Central memory CD8-positive, alpha-beta T cell (primary cell): ENCODE data around the gene PLA2G15.
"Not testable (repeated sequence)": the region's sequence is repeated elsewhere in the genome, so short reads cannot be mapped to it uniquely, and the experiment has no call there.

Source experiments
- ATAC-seq: fragments of 150-1000 bp; cut with Tn5 transposase; replicated peaks from 2 replicates; pipeline ENCODE4 v1.10.0; 2022; ENCODE audit warnings: mild to moderate bottlenecking, moderate FRiP score, moderate number of reproducible peaks; ENCODE audit not compliant: poor library complexity, severe bottlenecking; ENCODE audit errors: extremely low read depth
- DNase-seq, 2 donors: peaks; one replicate each; pipeline ENCODE4 v3.0.0; 2021; ENCODE audit warnings: low spot score in 2 of 2
- H3K27ac Mint-ChIP-seq: one replicate; pipeline ENCODE4 v1.8.0; 2022; ENCODE audit warnings: low read depth, mild to moderate bottlenecking, moderate library complexity, mixed read lengths
- H3K27me3 Mint-ChIP-seq: one replicate; pipeline ENCODE4 v1.8.0; 2022; ENCODE audit warnings: mixed read lengths
- H3K36me3 Mint-ChIP-seq: one replicate; pipeline ENCODE4 v1.8.0; 2022; ENCODE audit warnings: mild to moderate bottlenecking, moderate library complexity, mixed read lengths; ENCODE audit not compliant: insufficient read depth
- H3K4me1 Mint-ChIP-seq: one replicate; pipeline ENCODE4 v1.8.0; 2022; ENCODE audit warnings: mixed read lengths
- H3K4me3 Mint-ChIP-seq: one replicate; pipeline ENCODE4 v1.8.0; 2022; ENCODE audit warnings: mild to moderate bottlenecking, moderate library complexity, mixed read lengths
- H3K9me3 Mint-ChIP-seq: one replicate; pipeline ENCODE4 v1.8.0; 2022; ENCODE audit warnings: mixed read lengths

PLA2G15 gene

GRCh38 chr16:68279726-68280558 is 34.8 kb downstream of the PLA2G15 start:
- Mint-ChIP-seq H3K27ac (no peak overlapping the region), H3K36me3 (peaks cover 13% of the 10 kb centered on the region), H3K9me3 (no peaks in the 10 kb centered on the region), H3K4me3 (no peak overlapping the region), H3K27me3 (no peaks in the 10 kb centered on the region), H3K4me1 (peaks cover 54% of the 10 kb centered on the region)
- ATAC-seq (no peak), DNase-seq (no peak)

GRCh38 chr16:68281368-68282063 is 36.3 kb downstream of the PLA2G15 start:
- Mint-ChIP-seq H3K4me1 (peaks cover 50% of the 10 kb centered on the region), H3K27ac (peak overlapping the region; percentile 47), H3K36me3 (peaks cover 17% of the 10 kb centered on the region), H3K27me3 (no peaks in the 10 kb centered on the region), H3K4me3 (peak overlapping the region; percentile 41), H3K9me3 (no peaks in the 10 kb centered on the region)
- DNase-seq = no peak
- ATAC-seq = no peak

- ATAC-seq (no peak), DNase-seq (no peak)
- H3K4me1 Mint-ChIP-seq = peaks cover 56% of the 10 kb centered on the region
- peak overlapping the region; percentile 47 for H3K27ac Mint-ChIP-seq
- peaks cover 16% of the 10 kb centered on the region for H3K36me3 Mint-ChIP-seq
- peak overlapping the region; percentile 41 for H3K4me3 Mint-ChIP-seq
- no peaks in the 10 kb centered on the region for H3K27me3 Mint-ChIP-seq
- no peaks in the 10 kb centered on the region for H3K9me3 Mint-ChIP-seq
Measured at GRCh38 chr16:68282064-68282452, 36.9 kb downstream of the PLA2G15 start.

- Mint-ChIP-seq H3K4me3 (peak overlapping the region; percentile 42), H3K36me3 (peaks cover 19% of the 10 kb centered on the region), H3K27me3 (no peaks in the 10 kb centered on the region), H3K4me1 (peaks cover 66% of the 10 kb centered on the region), H3K27ac (peak overlapping the region; percentile 92), H3K9me3 (no peaks in the 10 kb centered on the region)
- DNase-seq (no peak), ATAC-seq (no peak)
Measured at GRCh38 chr16:68283346-68283745, 38.2 kb downstream of the PLA2G15 start.

GRCh38 chr16:68283801-68284598 is 38.8 kb downstream of the PLA2G15 start:
- no peaks in the 10 kb centered on the region for H3K27me3 Mint-ChIP-seq
- peaks cover 19% of the 10 kb centered on the region for H3K36me3 Mint-ChIP-seq
- ATAC-seq (no peak), DNase-seq (no peak)
- peak overlapping the region; percentile 42 for H3K4me3 Mint-ChIP-seq
- peaks cover 66% of the 10 kb centered on the region for H3K4me1 Mint-ChIP-seq
- peak overlapping the region; percentile 92 for H3K27ac Mint-ChIP-seq
- no peaks in the 10 kb centered on the region for H3K9me3 Mint-ChIP-seq

- Mint-ChIP-seq H3K4me1 (peaks cover 71% of the 10 kb centered on the region), H3K4me3 (peak overlapping the region; percentile 42), H3K36me3 (peaks cover 22% of the 10 kb centered on the region), H3K9me3 (no peaks in the 10 kb centered on the region), H3K27ac (peak overlapping the region; percentile 92), H3K27me3 (no peaks in the 10 kb centered on the region)
- ATAC-seq (peak; percentile 11), DNase-seq (no peak)
Measured at GRCh38 chr16:68284847-68285246, 39.7 kb downstream of the PLA2G15 start.

- H3K36me3 Mint-ChIP-seq = peaks cover 21% of the 10 kb centered on the region
- H3K4me1 Mint-ChIP-seq = peaks cover 76% of the 10 kb centered on the region
- peak overlapping the region; percentile 74 for H3K27ac Mint-ChIP-seq
- ATAC-seq (no peak), DNase-seq (no peak)
- no peaks in the 10 kb centered on the region for H3K27me3 Mint-ChIP-seq
- no peaks in the 10 kb centered on the region for H3K9me3 Mint-ChIP-seq
- peak overlapping the region; percentile 66 for H3K4me3 Mint-ChIP-seq
Measured at GRCh38 chr16:68285683-68286082, 40.5 kb downstream of the PLA2G15 start.

GRCh38 chr16:68286153-68287074 is 41.2 kb downstream of the PLA2G15 start:
- DNase-seq = no peak

GRCh38 chr16:68287276-68288251 is 42.4 kb downstream of the PLA2G15 start:
- no peak for ATAC-seq
- Mint-ChIP-seq H3K4me3 (peak overlapping the region; percentile 40), H3K36me3 (peaks cover 19% of the 10 kb centered on the region), H3K27ac (peak overlapping the region; percentile 12), H3K4me1 (peaks cover 78% of the 10 kb centered on the region), H3K27me3 (no peaks in the 10 kb centered on the region), H3K9me3 (no peaks in the 10 kb centered on the region)
- no peak for DNase-seq

More at GRCh38 chr16:68286153-68287074, 41.2 kb downstream of the PLA2G15 start:
- H3K27me3 Mint-ChIP-seq = no peaks in the 10 kb centered on the region
- ATAC-seq = peak; percentile 64
- H3K9me3 Mint-ChIP-seq = no peaks in the 10 kb centered on the region
- H3K27ac Mint-ChIP-seq = peak overlapping the region; percentile 74
- peak overlapping the region; percentile 66 for H3K4me3 Mint-ChIP-seq
- H3K4me1 Mint-ChIP-seq = peaks cover 74% of the 10 kb centered on the region
- peaks cover 22% of the 10 kb centered on the region for H3K36me3 Mint-ChIP-seq

GRCh38 chr16:68288252-68288650 is 43.1 kb downstream of the PLA2G15 start:
- peaks cover 19% of the 10 kb centered on the region for H3K36me3 Mint-ChIP-seq
- H3K4me3 Mint-ChIP-seq = no peak overlapping the region
- H3K9me3 Mint-ChIP-seq = no peaks in the 10 kb centered on the region
- no peaks in the 10 kb centered on the region for H3K27me3 Mint-ChIP-seq
- DNase-seq (no peak), ATAC-seq (no peak)
- H3K27ac Mint-ChIP-seq = peak overlapping the region; percentile 12
- H3K4me1 Mint-ChIP-seq = peaks cover 73% of the 10 kb centered on the region

- H3K27me3 Mint-ChIP-seq, DNase-seq, ATAC-seq, H3K4me3 Mint-ChIP-seq, H3K9me3 Mint-ChIP-seq, H3K27ac Mint-ChIP-seq: not testable (repeated sequence)
- peaks cover 72% of the 10 kb centered on the region for H3K4me1 Mint-ChIP-seq
- peaks cover 20% of the 10 kb centered on the region for H3K36me3 Mint-ChIP-seq
Measured at GRCh38 chr16:68288796-68289195, 43.6 kb downstream of the PLA2G15 start.
